GM19099 (cell line): ENCODE measurements around the gene DNASE1L1.
A peak's percentile ranks its signal among the peaks of the same experiment; 100 is the strongest.

Experiments
- POLR2A ChIP-seq: IDR thresholded peaks from 3 replicates; pipeline ENCODE4 v1.6.1; 2011; ENCODE audit warnings: low read depth; ENCODE audit not compliant: insufficient read length; ENCODE audit errors: extremely low read depth

Gene DNASE1L1

DNA sequence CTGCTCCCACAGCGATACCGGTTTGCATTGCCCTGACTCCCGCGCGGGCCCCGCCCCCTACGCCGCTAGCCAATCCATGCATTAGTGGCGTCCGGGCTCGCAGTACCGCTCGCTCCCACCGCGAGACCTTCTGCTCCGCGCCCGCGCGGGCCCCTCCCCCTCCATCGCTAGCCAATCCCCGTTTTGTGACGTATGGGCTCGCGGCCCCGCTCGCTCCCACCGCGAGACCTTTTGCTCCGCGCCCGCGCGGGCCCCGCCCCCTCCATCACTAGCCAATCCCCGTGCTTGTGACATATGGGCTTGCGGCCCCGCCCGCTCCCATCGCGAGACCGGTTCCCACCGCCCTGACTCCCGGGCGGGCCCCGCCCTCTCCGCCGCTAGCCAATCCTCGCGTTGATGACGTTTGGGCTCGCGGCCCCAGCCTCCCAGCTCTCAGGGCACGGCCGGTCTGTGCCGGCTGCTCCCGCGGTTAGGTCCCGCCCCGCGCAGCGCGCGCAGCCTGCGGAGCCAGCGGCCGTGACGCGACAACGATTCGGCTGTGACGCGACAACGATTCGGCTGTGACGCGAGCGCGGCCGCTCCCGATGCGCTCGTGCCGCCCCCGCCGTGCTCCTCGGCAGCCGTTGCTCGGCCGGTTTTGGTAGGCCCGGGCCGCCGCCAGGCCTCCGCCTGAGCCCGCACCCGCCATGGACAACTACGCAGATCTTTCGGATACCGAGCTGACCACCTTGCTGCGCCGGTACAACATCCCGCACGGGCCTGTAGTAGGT is 30.1 kb downstream of the DNASE1L1 start, which contains the start of gene EMD:
TSS of gene EMD (plus strand) at position 497 of the 770 bp plus-strand sequence. CDS start at position 687, 190 bp downstream.
- TF ChIP-seq POLR2A: peak; percentile 66

GRCh38 chrX:154378059-154378798 is 30.8 kb downstream of the DNASE1L1 start:
- TF ChIP-seq POLR2A: peak; percentile 68

- TF ChIP-seq POLR2A: no peak
Observed at GRCh38 chrX:154376774-154377173, 32.3 kb downstream of the DNASE1L1 start.

DNA sequence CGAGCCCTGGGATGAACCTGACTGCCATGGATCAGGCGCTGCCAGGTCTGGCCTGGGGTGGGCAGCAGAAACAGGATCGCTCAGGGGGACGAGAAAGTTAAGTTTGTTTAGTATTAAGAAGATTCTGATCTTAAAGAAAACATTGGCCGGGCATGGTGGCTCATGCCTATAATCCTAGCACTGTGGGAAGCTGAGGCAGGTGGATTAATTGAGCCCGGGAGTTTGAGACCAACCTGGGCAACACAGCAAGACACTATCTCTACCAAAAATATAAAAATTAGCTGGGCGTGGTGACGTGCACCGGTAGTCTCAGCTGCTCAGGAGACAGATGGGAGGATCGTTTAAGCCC is 33.9 kb downstream of the DNASE1L1 start:
- TF ChIP-seq POLR2A: no peak

DNA sequence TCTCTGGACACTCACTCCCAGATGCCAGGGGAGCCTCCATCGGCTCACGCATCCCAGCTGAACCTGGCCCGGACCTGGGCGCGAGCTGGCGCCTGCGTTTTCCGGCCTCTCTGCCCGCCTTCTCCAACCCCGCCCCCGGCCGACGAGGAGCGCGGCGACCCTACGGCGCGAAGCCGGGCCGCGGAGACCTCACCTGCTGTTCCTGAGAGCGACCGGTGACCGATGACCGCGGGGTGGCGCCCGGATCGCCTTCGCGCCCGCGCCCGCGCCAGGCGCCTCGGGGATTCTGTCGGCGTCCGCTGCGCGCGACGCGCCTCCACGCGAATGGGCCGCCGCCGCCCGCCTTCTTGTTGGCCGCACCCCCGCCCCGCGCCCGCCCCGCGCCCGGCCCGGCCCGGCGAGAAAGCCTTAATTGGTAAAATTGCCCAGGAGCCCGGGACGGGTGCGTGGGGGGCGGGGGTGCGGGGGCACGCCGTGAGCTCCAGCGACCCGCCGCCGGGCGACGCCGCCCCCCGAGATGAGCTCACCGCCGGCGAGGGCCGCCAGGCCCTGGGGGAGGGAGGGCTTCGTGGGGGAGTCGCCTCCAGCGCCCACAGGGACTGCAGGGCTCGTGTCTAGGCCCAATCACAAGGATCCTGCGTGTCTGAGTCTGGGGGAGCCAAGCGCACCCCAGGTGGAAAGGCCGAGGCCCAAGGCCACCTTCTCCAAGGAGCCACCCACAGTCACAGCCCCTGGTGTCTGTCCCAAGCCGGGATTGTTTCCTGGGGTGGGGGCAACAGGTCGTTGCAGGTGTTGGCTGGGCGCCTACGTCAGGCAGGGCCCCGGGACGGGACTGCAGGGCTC is 34.5 kb downstream of the DNASE1L1 start, which contains the start of gene FLNA:
TSS of gene FLNA (minus strand) at position 322 of the 843 bp plus-strand sequence. CDS start 3,389 bp downstream, outside the sequence.
- no peak for TF ChIP-seq POLR2A

DNA sequence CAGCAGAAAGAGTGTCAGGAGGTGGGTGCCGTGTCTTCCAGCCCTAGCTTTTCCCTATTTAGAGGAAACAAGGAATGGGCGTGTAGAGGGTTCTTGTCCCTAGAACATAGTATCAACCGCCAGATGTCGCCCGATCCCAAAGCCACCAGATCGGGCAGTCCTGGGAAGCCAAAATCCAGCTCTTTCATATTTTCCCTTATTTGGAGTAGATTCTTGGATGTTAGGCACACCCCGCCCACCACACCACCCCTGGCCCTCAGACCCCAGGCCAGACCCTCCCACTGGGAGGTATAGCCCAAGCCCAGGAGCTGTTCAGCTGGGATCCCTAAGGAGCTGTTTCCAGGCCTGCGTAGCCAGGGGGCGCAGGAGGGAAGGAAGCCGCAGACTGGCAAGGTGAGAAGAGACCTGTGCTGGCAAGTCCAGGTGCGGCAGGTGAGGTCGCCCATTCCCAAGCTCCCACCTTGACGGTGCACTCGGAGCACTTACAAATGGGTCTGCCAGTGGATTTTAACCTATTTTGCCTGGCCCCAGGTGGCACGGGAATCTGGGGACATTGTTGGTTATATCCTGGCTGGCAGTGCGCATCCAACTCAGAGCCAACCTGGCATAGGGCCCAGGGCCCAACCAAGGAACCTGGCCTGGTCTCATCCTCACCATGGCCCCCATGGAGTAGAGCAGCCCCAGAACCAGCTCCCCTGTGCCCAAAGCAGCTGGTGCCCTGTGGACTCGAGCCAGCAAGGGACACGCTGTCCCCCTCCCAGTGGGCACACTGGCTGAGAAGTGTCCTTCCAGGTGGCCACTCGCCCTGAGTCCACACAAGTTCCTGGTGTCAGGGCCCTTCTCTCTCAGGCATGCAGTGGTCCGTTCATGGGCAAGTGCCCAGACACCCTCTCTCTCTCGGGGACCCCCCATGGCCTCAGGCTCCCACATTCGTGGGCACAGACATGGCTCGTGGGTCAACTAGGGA is 35.4 kb downstream of the DNASE1L1 start:
- TF ChIP-seq POLR2A: no peak

DNA sequence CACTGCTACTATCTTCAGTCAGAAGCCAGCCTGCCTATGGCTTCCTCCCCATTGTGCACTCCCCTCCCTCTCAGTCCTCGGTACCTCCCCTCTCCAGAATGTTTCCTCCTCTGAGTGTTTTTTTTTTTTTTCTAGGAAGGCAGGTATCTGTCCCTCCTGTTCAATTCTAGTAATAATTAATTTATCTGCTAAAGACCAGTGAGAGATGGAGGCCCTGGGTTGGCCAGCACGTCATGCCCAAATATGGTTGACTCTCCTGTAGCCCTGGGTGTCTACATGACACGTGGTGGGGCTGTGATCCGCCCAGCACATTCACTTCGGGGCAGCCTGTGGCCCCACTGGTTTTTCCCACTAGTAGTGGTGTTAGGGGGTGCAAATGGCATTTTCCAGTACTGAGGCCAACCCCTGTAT is 36.4 kb downstream of the DNASE1L1 start:
- peak; percentile 36 for TF ChIP-seq POLR2A

DNA sequence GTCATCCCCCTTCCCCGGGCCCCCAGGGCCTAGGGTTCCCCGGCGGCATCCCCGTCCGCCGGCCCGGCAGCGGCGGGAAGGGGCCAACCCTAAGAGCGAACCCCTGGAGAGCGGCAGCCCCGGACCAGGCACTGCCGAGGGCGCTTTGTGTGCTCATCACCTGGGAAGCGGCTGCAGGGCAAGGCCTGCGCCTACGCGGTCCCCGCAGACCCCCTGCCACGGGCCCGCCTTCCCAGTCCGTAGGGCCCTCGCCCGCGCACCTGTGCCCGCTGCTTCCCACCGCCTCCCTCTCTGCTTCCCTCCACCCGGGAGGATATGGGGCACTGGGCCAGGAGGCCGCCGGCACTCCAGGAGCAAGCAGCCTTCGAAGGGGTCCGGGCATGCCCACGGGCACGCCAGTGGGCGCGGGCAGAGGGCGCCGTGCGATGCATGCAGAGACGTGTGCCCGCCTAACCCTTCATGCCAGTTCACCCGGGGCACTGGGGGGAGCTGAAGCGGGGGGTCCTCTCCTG is 37.2 kb downstream of the DNASE1L1 start:
- TF ChIP-seq POLR2A: no peak

- peak; percentile 99 for TF ChIP-seq POLR2A
Observed at GRCh38 chrX:154371017-154371788, 37.9 kb downstream of the DNASE1L1 start.

GRCh38 chrX:154370300-154371016 is 38.6 kb downstream of the DNASE1L1 start:
- no peak for TF ChIP-seq POLR2A

DNA sequence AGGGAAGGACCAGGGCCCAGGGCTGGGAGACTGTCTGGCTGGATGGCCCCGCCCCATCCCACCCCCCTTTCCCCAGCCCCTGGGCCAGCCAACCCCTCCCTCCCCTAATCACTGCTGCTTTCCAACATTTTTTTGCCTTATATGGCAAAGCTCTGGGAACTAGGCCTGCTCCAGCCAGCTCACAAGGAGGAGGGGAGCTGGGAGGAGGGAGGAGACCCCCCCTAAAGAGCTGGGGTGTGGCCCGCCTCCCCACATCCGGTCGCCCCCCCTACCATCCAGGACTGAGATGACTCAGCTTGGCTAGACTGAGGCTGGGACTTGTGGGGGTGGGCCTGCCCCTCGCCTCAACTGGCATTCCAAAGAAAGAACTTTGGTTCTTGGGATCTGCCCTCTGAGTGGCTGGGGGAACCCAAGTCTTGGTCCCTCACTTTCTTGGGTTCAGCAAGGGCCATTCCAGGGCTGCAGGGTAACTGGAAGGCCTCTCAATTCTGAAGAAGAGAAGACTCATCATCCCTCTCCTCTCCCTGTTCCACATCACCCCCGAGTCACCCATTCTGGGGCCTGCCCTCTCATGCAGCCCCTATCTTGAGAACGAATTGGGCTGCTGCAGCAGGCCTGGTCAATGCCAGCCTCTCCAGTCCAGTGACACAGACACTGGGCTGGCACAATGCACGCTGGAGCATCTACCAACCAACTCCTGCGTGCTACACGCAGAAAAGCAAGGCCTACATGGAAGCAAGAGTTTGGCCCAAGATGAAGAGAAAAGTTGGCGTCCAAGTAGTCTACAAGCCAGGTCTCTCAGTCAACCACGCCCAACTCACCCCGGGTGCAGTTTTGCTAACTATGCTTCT is 39.4 kb downstream of the DNASE1L1 start:
- no peak for TF ChIP-seq POLR2A
